Uterus (tissue), 4 donors: Measurements from ENCODE around the gene ACOT7. TPM values are rescaled to one million over a fixed set of nuclear protein-coding genes. Genes with fewer than 3 reads are reported as not detected.
A peak's percentile ranks its signal among the peaks of the same experiment; 100 is the strongest.

Experiments
- DNase-seq, 2 donors: peaks; one replicate each; pipeline ENCODE4 v3.0.0-alpha.2; 2019 to 2020
- H3K27ac ChIP-seq, 2 donors: fragments of 200-600 bp; sonication (generic); 1 replicate in 1 of 2; 2 replicates in 1 of 2; pipeline ENCODE4 v1.5.1; 2016 to 2018
- H3K27me3 ChIP-seq, 2 donors: fragments of 200-600 bp; sonication (generic); one replicate each; pipeline ENCODE4 v1.5.1; 2018 to 2019; ENCODE audit warnings: control low read depth in 1 of 2
- H3K36me3 ChIP-seq, 2 donors: fragments of 200-600 bp; sonication (generic); one replicate each; pipeline ENCODE4 v1.5.1; 2019; ENCODE audit warnings: control low read depth in 1 of 2
- H3K4me1 ChIP-seq, 2 donors: fragments of 200-600 bp; sonication (generic); one replicate each; pipeline ENCODE4 v1.5.1; 2018 to 2019; ENCODE audit warnings: control low read depth in 1 of 2
- H3K4me3 ChIP-seq, 2 donors: fragments of 200-600 bp; sonication (generic); 1 replicate in 1 of 2; 2 replicates in 1 of 2; pipeline ENCODE4 v1.5.1; 2018 to 2019; ENCODE audit warnings: mild to moderate bottlenecking in 1 of 2
- H3K9me3 ChIP-seq, 2 donors: fragments of 200-600 bp; sonication (generic); one replicate each; pipeline ENCODE4 v1.5.1; 2019; ENCODE audit warnings: control low read depth in 1 of 2
- POLR2A ChIP-seq, 2 donors: fragments of 450-650 bp; IDR thresholded peaks; one replicate each; pipeline ENCODE4 v1.6.1; 2016; ENCODE audit warnings: antibody characterized with exemption in 2 of 2, mild to moderate bottlenecking in 1 of 2, moderate library complexity in 1 of 2
- intact Hi-C: fragments of 100-400 bp; cut with DNase I; formaldehyde crosslinking; loops from one replicate; pipeline ENCODE4 v1.15.1; 2023; ENCODE audit warnings: low total_unique reads
- total RNA-seq, 4 donors: library from RNA; depleted of rRNA in 3 of 4; stranded (reverse); fragments of >200 nt in 3 of 4; gene quantifications; one replicate each; pipeline versions ENCODE4 v1.1.0 to v1.2.4, GENCODE V29; 2014 to 2023
- TF ChIP-seq, protein P1 (sequence below), 4 experiments: fragments of 200-600 bp in 2 of 4; fragments of 450-650 bp in 2 of 4; sonication (generic) in 2 of 4; IDR thresholded peaks; one replicate each; pipeline ENCODE4 v1.5.1; 2016 to 2019; ENCODE audit warnings: antibody characterized with exemption in 4 of 4, mild to moderate bottlenecking in 2 of 4, moderate library complexity in 1 of 4
- donor health status: DM: yes; HTN: yes; CAD: no.

The ACOT7 gene
- total RNA-seq, 4 donors from 2014 or later = 7.4 to 27.6 (median 12.4) TPM

GRCh38 chr1:6239950-6240768 is 153.4 kb downstream of the ACOT7 start:
- no peak overlapping the region for H3K4me3 ChIP-seq
- no peak for DNase-seq
- TF ChIP-seq, protein P1, sequence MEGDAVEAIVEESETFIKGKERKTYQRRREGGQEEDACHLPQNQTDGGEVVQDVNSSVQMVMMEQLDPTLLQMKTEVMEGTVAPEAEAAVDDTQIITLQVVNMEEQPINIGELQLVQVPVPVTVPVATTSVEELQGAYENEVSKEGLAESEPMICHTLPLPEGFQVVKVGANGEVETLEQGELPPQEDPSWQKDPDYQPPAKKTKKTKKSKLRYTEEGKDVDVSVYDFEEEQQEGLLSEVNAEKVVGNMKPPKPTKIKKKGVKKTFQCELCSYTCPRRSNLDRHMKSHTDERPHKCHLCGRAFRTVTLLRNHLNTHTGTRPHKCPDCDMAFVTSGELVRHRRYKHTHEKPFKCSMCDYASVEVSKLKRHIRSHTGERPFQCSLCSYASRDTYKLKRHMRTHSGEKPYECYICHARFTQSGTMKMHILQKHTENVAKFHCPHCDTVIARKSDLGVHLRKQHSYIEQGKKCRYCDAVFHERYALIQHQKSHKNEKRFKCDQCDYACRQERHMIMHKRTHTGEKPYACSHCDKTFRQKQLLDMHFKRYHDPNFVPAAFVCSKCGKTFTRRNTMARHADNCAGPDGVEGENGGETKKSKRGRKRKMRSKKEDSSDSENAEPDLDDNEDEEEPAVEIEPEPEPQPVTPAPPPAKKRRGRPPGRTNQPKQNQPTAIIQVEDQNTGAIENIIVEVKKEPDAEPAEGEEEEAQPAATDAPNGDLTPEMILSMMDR (IDR thresholded peaks at IDR 0.05) = no peak
- TF ChIP-seq POLR2A (IDR thresholded peaks at IDR 0.05) = no peak
- H3K36me3 ChIP-seq = no peaks in the 10 kb centered on the region
- H3K4me1 ChIP-seq = peaks cover 0 to 11% of the 10 kb centered on the region in 2 donors
- peaks cover 16 to 30% of the 10 kb centered on the region in 2 donors for H3K27me3 ChIP-seq
- no peak overlapping the region for H3K27ac ChIP-seq
- intact Hi-C loops = no loop called here
- no peaks in the 10 kb centered on the region for H3K9me3 ChIP-seq

DNA sequence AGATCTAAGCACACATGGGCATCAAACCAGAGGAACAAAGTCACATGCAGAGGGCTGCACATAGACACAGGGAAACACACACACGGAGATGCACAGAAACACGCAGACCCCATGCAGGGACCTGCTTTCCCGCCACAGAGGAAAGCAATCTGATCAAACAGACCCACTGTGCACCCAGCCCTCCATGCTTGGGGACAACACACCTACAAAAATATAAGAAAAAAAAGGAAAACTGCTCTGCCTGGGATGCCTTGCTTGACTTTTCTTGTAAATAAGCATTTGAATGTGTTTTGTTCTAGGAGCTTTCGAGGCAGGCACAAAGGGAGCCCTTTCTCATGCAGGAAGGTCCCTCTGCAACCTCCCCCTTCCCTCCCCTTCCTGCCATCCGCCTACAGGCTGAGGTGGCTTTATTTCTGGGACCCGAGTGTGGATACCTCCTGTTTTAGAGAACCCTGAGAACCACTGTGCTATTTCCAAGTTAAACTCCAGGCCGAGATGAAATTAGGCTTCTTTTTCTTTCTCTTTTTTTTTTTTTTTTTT is 154.3 kb downstream of the ACOT7 start:
- Histone ChIP-seq H3K4me3 (no peak overlapping the region), H3K36me3 (no peaks in the 10 kb centered on the region), H3K9me3 (no peaks in the 10 kb centered on the region), H3K27me3 (peaks cover 16 to 26% of the 10 kb centered on the region in 2 donors), H3K4me1 (peaks cover 7 to 19% of the 10 kb centered on the region in 2 donors), H3K27ac (no peak overlapping the region)
- intact Hi-C loops = no loop called here
- DNase-seq = no peak
- TF ChIP-seq POLR2A (IDR thresholded peaks at IDR 0.05) = no peak
- TF ChIP-seq, protein P1 (IDR thresholded peaks at IDR 0.05) = no peak

GRCh38 chr1:6237093-6237492 is 156.5 kb downstream of the ACOT7 start:
- Histone ChIP-seq H3K9me3 (no peaks in the 10 kb centered on the region), H3K27ac (no peak overlapping the region), H3K4me3 (no peak overlapping the region), H3K36me3 (no peaks in the 10 kb centered on the region), H3K27me3 (peaks cover 5 to 11% of the 10 kb centered on the region in 2 donors), H3K4me1 (peaks cover 7 to 16% of the 10 kb centered on the region in 2 donors)
- intact Hi-C loops = no loop called here
- TF ChIP-seq POLR2A (IDR thresholded peaks at IDR 0.05) = no peak
- TF ChIP-seq, protein P1 (IDR thresholded peaks at IDR 0.05) = no peak
- no peak for DNase-seq

GRCh38 chr1:6235296-6235677 is 158.3 kb downstream of the ACOT7 start:
- peaks cover 7 to 12% of the 10 kb centered on the region in 2 donors for H3K4me1 ChIP-seq
- no peak for TF ChIP-seq POLR2A (IDR thresholded peaks at IDR 0.05)
- TF ChIP-seq, protein P1 (IDR thresholded peaks at IDR 0.05) = no peak
- H3K27ac ChIP-seq = peak overlapping the region in 1 of 2 donors; percentile 25
- H3K27me3 ChIP-seq = peaks cover 0 to 1% of the 10 kb centered on the region in 2 donors
- intact Hi-C loops = no loop called here
- no peaks in the 10 kb centered on the region for H3K9me3 ChIP-seq
- DNase-seq = no peak
- peak overlapping the region; percentile 41 to 52 for H3K4me3 ChIP-seq
- no peaks in the 10 kb centered on the region for H3K36me3 ChIP-seq
